Measurements from ENCODE around the gene B3GAT2.
"Not testable (repeated sequence)": the region's sequence is repeated elsewhere in the genome, so short reads cannot be mapped to it uniquely, and the experiment has no call there.

The B3GAT2 gene

GRCh38 chr6:70956451-70957283 is at the start of gene B3GAT2:
TSS of gene B3GAT2 (minus strand) at chr6:70957060. CDS start at chr6:70956429, 631 bp downstream.
- peak; percentile 13 for DNase-seq

GRCh38 chr6:70998148-70998547 is 41.3 kb upstream of the B3GAT2 start:
- no peak for DNase-seq

- no peak for DNase-seq
Measured at GRCh38 chr6:70997379-70997778, 40.5 kb upstream of the B3GAT2 start.

- no peak for DNase-seq
Measured at GRCh38 chr6:70996106-70996505, 39.2 kb upstream of the B3GAT2 start.

- no peak for DNase-seq
Measured at GRCh38 chr6:70995411-70995810, 38.6 kb upstream of the B3GAT2 start.

- no peak for DNase-seq
Measured at GRCh38 chr6:70991253-70991652, 34.4 kb upstream of the B3GAT2 start.

- DNase-seq = no peak
Measured at GRCh38 chr6:70985156-70985555, 28.3 kb upstream of the B3GAT2 start.

GRCh38 chr6:70982747-70983146 is 25.9 kb upstream of the B3GAT2 start:
- DNase-seq = no peak

GRCh38 chr6:70980727-70981126 is 23.9 kb upstream of the B3GAT2 start:
- DNase-seq = no peak

GRCh38 chr6:70973604-70974003 is 16.7 kb upstream of the B3GAT2 start:
- no peak for DNase-seq

- DNase-seq = no peak
Measured at GRCh38 chr6:70967049-70967448, 10.2 kb upstream of the B3GAT2 start.

- DNase-seq = no peak
Measured at GRCh38 chr6:70957284-70957617, 391 bp upstream of the B3GAT2 start.

GRCh38 chr6:70956191-70956450 is 739 bp downstream of the B3GAT2 start:
- no peak for DNase-seq

- DNase-seq = peak; percentile 89
Measured at GRCh38 chr6:70955441-70956190, 1.2 kb downstream of the B3GAT2 start.

- no peak for DNase-seq
Measured at GRCh38 chr6:70954750-70955149, 2.1 kb downstream of the B3GAT2 start.

- no peak for DNase-seq
Measured at GRCh38 chr6:70954176-70954575, 2.7 kb downstream of the B3GAT2 start.

GRCh38 chr6:70952608-70953165 is 4.2 kb downstream of the B3GAT2 start:
- no peak for DNase-seq

- not testable (repeated sequence) for DNase-seq
Measured at GRCh38 chr6:70944321-70944720, 12.5 kb downstream of the B3GAT2 start.

- DNase-seq = no peak
Measured at GRCh38 chr6:70933853-70934252, 23.0 kb downstream of the B3GAT2 start.

GRCh38 chr6:70905742-70906141 is 51.1 kb downstream of the B3GAT2 start:
- no peak for DNase-seq

GRCh38 chr6:70903665-70904452 is 53.0 kb downstream of the B3GAT2 start:
- DNase-seq = no peak

- no peak for DNase-seq
Measured at GRCh38 chr6:70901324-70901723, 55.5 kb downstream of the B3GAT2 start.

- DNase-seq = no peak
Measured at GRCh38 chr6:70900047-70900446, 56.8 kb downstream of the B3GAT2 start.
